Stimulated activated CD8-positive, alpha-beta memory T cell treated with anti-CD3 and anti-CD28 coated beads, Interleukin-2, amount 100 ng/mL, for 48 hours (primary cell): ENCODE results near the gene DNA2.

Experiments
- DNase-seq, 2 donors: peaks; one replicate each; pipeline ENCODE4 v3.0.0-alpha.2; 2020; ENCODE audit warnings: low read depth in 2 of 2

Gene DNA2

DNA sequence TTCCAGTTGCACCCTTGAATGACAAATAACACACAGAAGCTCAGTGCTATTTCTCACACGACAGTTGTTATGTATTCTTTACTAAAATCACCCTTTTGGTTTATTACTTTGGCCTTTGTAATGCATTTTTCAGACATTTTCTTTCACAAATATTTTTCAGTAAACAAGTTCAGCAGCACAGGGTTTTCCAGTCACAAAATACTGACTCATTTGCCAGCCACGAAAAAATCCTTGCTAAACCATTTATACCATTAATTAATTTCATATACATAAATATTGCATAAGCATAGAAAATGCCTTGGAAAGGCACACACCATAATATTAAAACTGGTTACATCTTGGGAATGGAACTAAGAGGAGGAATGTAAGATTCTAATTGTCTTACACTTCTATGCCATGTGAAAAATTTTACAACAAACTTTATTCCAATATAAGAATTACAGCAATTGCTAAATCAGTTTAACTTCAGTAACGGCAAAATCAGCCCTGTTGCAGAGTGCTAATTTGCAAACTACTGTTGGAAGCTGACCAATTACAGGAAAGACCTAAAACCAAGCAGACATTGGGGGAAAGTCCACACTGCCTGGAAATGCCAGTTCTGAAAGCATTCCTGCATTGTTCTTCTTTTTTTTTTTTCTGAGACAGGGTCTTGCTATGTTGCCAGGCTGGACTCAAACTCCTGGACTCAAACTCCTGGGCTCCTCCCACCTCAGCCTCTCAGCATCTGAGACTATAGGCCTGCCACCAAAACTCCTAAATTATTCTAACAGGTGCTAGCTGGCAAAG, 107.5 kb downstream of the DNA2 start:
- no peak for DNase-seq
